CD4-positive, alpha-beta T cell treated with Interleukin-15 for 1 hour (primary cell): ENCODE measurements around the gene MRPS12.
"Not testable (repeated sequence)": the region's sequence is repeated elsewhere in the genome, so short reads cannot be mapped to it uniquely, and the experiment has no call there.

Experiments
- DNase-seq: peaks from one replicate; pipeline ENCODE4 v3.0.0-alpha.2; 2020

The MRPS12 gene

DNA sequence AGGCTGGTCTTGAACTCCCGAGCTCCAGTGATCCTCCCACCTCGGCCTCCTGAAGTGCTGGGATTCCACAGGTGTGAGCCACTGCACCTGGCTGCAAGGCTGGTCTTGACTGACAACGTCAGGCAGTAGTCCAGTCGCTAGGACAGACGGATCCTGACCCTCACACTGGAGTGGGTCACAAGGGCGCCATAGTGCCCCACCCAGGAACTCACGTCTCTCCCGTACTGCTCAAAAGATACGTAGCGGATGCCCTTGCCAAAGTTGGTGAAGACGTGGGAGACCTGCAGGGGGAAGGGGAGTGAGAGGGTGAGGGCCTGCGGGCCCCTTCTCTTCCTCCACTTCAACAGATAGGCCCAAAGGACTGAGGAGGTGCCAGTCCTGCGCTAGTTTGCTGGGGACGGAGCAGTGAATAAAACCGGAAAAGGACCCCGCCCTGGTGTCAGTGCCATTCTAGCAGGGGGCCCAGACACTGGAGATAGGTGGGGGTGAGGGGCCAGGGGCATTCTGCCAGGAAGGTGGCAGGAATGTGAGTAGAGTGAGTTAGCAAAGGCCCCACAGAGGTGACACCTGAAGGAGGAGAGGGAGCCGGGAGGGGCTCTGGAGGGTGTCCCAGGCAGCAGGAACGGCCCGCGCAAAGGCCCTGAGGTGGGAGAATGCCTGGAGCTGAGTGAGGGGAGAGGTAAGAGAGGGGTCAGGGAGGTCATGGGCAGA, 11.9 kb downstream of the MRPS12 start:
- DNase-seq = no peak

DNA sequence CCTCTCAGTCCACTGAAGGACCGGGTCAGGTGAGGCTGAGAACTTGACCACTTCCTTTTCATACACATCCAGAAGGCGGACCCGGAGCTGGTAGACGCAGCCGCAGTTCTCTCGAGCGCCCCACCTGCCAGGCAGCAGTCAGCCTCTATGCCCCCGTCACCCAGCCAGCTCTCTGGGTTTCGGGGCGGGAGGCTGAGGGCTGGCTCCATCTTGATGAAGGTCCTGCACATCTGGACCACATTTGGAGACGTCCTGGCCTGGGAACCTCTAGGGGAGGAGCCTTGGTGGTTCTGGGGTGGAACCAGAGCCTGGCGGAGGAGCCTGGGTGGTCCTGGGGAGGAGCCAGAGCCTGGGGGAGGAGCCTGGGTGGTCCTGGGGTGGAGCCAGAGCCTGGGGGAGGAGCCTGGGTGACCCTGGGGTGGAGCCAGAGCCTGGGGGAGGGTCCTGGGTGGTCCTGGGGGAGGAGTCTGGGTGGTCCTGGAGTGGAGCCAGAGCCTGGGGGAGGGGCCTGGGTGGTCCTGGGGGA, 14.3 kb downstream of the MRPS12 start:
- no peak for DNase-seq

DNA sequence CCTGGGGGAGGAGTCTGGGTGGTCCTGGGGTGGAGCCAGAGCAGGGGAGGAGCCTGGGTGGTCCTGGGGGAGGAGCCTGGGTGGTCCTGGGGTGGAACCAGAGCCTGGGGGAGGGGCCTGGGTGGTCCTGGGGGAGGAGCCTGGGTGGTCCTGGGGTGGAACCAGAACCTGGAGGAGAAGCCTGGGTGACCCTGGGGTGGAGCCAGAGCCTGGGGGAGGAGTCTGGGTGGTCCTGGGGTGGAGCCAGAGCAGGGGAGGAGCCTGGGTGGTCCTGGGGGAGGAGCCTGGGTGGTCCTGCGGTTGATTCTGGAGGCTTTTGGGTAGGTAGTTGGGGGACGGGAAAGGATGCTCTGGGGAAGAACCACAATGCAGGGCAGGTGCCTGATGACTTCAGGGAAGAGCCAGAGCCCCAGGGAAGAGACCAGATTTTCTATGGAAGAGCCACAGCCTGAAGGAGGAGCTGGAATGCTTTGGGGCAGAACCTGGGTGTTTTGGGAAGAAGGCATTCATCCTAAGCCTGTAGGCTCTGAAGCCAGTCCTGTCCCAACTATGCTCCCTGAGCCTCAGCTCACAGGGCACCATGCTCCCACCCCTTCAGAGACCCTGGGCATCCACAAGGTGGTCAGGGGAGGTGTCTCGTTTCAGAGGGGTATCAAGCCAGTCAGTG, 15.0 kb downstream of the MRPS12 start:
- no peak for DNase-seq

DNA sequence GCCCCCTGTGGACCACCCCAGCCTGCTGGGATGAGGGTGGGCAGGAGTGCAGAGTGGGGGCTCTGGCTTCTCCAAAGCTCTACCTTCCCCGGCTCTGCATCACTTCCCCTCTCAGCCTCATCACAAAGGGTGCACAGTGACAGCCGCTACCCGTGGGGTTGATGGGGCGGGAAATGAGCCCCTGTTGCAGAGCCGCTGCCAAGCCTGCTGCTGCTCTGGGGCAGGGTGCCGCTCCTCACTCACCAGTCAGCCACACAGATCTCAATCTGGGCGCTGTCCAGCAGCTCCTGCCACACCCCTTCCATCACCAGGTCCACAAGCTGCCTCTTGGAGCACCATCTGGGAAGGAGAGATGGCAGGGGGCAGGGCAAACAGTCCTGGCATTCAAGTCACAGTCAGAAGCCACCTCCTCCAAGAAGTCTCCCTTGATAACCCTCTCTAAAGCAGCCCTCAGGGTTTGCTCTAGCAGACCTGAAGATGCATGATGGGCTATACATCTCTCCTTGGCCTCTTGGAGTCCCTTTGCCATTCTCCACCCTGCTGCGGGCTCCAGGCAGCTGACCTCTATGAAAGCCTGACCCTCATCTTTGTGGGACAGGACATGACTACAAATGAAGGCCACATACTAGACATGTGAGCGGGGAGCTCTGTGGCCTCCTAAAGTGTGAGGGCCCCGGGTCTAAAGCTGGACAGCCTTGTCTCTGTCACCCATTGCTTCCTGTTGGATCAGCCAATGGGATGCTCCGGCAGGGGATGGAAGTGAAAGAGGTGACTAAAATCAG, 15.7 kb downstream of the MRPS12 start:
- DNase-seq = no peak

DNA sequence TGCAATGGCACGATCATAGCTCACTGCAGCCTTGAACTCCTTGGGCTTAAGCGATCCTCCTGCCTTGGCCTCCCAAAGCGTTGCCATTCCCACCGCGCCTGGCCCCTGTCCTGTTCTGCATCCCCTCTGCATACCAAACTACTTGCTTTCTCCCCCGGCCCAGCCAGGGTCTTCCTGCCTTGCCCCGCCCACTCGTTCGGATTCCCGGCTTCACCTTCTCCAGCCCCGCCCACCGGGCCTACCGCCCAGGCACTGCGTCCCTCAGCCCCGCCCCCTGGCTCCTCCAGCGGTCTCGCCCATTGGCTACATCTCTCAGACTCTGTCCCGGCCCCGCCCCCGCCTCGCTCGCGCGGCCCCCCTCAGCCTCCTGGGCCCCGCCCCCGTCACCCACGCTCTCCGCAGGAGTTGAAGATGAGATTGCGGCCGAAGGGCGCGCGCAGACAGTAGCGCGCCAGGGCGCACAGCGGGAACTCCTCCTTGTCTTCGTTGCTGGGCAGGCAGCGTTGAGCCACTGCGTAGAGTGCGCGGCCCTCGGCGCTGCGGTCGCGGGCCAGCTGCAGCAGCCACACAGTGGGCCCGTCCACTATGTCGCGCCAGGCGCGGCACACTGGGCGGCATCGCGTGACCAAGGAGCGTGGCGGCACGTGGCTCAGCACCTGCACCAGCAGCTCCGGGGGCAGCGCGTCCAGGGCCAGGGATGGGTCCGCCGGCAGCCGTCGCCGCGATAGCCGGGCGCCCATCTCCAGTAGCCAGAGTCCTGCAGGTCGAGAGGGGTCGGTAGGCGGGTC, 19.0 kb downstream of the MRPS12 start:
- DNase-seq = peak; percentile 85

DNA sequence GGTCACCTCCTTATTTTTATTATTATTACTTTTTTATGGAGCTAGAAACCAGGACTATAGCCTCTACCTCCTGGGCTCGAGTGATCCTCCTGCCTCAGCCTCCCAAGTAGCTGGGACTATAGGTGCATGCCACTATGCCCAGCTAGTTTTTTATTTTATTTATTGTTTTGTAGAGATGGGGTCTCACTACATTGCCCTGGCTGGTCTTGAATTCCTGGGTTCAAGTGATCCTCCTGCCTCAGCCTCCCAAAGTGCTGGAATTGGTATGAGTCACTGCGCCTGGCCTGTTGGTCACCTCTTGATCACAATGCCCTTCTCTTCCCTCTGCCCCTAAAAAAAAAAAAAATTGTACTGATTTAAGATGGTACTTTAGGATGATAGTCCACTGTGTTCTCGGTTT, 20.4 kb downstream of the MRPS12 start:
- no peak for DNase-seq

DNA sequence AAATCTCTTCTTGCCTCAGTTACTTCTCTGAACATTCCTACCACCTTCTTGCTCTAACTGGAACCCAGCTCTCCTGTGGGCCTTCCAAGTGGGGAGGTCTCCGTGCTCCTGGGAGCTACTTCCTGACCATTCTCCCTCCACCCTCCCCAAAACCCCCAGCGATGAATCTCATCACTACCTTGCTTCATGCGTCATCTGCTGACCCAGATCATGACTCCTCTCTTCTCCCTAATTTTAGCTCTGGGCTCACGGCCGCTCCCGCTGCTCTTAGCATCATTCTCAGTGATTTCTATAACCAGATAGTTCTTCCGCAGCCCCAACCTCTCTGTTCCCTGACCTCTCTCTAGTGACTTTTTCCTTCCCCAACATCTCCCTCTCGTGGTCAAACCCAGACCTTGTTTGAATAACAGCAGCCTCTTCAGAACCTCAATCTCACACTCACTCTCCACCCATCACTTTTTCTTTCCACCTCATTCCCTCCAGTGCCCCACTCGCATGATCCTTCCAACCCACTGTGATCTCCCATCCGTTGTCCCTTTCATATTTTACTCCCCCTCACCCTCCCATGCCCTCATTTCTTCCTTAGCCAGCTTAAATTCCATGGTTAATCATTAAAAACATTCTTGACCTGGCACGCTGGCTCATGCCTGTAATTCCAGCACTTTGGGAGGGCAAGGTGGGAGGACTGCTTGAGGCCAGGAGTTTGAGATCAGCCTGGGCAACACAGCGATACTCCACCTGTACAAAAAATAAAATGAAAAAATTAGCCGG, 21.8 kb downstream of the MRPS12 start:
- DNase-seq = no peak

DNA sequence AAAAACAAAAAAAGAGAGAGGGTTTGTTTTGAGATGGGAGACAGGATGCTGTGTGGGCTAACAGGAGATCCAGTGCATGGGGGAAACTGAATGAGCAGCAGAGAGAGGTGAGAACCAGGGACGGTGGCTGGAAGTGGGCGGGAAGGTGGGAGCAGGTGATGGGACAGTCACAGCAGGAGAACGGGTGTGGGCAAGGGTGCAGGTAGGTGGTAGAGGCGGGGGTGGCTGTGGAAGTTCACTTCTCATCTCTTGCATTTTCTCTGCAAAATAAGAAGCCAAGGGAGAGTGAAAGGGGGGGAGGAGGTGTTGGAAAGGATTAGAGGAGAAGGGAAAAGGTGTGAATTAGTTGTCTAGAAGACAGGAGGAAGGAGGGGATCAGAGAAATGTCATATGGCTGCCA, 22.9 kb downstream of the MRPS12 start:
- DNase-seq = no peak

DNA sequence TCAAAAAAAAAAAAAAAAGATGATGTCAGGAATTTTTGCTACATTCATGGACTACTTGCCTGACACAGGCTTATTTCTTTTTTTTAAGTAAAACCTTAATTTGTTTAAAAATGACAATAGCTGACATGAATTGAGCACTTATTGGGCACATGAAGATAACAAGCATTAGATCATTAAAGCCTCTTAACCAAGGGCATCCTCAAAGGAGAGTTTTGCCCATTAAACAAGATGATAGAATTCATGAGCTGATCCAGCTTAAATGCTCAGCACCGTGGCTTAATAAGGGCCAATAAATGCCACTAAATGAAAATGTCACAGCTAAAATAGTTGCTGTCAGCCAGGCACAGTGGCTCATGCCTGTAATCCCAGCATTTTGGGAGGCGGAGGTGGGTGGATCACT, 25.5 kb downstream of the MRPS12 start:
- no peak for DNase-seq

DNA sequence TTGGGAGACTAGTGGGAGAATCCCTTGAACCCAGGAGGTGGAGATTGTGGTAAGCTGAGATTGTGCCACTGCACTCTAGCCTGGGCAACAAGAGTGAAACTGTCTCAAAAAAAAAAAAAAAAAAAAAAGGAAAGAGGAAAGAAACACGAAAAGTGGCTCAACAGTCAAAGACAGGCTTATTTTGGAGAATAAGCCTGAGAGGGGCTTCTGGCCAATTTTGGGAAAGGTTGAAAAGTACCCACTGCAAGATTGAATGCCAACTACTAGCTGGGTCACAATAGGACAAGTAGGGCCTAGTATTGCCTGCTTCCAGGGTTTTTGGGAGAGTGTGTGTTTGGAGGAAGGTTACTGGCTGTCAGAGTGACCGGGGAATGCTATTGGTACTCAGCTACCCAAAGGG, 27.6 kb downstream of the MRPS12 start:
- DNase-seq = no peak

DNA sequence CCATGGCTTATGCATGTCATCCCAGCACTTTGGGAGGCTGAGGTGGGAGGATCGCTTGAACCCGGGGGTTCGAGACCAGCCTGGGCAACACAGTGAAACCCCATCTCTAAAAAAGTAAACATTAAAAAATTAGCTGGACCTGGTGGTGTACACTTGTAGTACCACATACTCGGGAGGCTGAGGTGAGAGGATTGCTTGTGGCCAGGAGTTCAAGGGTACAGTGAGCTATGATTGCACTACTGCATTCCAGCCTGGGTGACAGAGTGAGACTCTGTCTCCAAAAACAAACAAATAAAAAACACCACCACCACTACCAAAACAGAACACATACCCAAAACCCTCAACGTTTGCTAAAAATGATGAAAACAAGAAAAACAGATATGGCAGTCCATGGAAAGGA, 28.9 kb downstream of the MRPS12 start:
- DNase-seq = no peak

DNA sequence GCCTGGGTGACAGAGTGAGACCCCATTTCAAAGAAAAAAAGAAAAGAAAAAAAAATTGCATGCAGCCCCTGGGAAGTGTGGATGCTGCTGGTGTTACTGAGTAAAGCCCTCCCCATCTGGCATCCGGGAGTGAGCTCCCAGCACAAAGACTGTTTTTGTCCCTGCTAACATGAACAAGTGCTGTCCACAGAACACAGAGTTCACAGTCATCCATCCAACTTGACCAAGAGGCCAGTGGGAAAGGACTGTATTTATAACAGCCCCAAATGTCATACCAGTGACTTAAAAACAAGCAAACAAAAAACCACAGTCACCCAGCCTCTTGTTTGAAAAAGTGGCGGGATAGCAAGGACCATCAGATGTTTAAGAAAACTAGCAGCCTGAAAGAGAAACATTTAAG, 34.0 kb downstream of the MRPS12 start:
- no peak for DNase-seq

DNA sequence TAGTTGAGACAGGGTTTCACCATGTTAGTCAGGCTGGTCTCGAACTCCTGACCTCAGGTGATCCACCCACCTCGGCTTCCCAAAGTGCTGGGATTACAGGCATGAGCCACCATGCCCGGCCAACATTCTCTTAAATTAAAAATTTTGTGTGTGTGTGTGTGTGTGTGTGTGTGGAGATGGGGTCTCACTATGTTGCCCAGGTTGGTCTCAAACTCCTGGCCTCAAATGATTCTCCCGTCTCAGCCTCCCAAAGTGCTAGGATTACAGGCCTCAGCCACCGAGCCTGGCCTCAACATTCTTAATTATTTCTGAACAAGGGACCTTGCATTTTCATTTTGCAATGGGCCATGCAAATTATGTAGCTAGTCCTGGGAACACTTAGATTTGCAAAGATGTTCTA, 35.4 kb downstream of the MRPS12 start:
- DNase-seq = not testable (repeated sequence)

DNA sequence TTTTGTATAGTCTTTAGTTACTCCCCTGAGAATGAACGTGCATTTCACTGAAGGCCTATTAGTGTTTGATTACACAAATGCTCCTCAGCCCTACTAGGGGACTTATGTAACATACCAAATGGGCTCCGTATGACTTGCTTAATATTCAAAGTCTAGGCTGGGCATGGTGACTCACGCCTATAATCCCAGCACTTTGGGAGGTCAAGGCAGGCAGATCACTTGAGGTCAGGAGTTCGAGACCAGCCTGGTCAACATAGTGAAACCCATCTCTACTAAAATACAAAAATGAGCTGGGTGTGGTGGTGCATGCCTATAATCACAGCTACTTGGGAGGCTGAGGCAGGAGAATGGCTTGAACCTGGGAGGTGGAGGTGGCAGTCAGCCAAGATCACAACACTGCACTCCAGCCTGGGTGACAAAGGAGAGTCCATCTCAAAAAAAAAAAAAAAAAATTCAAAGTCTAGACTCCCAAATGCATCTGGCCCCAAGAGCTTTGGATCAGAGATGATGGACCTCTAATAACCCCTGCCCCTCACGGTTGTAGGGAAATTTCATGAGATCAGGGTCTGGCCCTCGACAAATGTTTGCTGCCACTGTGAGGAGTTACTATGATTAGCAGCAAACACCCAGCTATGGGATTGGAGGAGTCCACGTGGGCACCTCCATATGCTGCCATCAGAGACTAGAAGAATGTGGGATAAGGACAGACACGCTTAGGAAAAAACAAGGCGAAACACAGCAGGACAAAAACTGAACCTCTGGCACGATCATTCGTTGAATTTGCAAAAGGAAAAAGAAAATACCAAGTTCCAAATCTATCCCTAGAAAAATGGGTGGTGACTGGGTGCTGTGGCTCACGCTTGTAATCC, 40.2 kb downstream of the MRPS12 start:
- DNase-seq = no peak

DNA sequence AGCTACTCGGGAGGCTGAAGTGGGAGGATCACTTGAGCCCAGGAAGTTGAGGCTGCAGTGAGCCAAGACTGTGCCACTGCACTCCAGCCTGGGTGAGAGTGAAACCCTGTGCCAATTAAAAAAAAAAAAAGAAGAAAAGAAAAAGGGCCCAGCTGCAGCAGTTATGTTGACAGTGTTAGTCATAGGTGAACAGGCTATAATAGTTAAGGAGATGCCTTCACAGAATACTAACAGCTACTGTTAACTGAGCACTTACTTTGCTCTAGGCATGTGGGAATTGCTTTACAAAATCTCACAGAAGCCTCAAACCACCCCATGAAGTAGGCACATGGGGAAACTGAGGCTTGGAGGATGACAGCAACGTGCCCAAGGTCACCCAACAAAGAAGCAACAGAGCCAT, 40.9 kb downstream of the MRPS12 start:
- DNase-seq = no peak

DNA sequence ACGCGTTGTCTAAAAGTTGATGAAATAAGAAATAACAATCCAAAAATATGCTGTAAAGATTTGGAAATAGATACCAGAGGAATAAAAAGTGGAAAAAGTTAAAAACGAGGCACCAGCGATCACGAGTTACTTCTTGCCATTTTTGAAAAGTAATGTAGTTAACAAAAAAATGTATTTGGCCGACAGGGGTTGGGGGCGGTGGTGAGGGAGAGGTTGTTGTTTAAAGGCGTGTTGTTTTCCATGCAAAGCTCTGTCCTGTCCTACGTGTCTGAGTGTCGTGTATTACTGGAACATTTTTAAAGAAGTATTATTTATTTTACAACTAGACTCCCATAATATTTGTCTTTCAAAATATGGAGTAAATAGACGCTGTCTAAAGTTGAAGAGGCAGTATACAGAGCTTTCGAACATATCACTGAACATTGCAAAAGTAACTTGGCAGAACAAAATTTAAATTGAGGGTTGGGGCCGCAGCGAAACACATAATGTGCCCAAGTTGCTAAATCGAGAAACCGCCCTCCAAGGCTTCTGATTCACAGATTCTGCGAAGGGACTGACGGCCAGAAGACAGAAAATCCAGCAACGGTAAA, 44.0 kb downstream of the MRPS12 start:
- DNase-seq = no peak

DNA sequence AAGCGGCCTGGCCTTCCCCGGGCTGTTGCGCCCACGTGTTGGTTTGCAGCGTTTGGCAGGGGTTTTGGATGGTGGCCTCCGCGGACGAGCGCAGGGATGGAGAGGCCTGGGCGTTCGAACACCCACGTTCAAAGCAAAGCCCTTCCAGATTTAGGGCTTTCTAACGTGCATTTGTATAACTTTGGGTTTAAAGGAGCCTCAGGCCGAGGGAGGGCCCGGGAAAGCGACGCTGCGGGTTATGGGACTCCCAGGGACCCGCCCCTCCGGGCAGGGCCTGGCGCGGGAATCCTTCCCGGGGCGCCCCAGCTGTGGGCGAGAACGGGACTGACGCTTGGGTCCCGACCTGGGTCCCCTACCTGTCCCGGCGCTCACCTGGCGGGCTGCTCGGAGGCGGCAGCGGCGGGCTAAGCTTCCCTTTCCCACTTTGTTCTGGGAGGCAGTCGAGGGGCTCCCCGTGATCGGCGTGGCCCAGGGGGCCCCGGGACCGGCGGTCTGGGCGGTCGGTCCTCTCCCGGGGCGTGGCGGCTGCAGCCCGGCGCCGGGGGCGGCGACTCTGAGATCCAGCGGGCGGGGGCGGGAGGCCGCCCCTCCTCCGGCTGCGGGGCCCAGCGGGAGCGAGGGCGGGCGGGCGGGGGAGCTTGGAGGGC, 44.6 kb downstream of the MRPS12 start, which contains the start of gene FBXO17:
Gene FBXO17 (minus strand): TSS at position 529 of the 647 bp plus-strand sequence. CDS start 25,423 bp downstream, outside the sequence.
- no peak for DNase-seq

DNA sequence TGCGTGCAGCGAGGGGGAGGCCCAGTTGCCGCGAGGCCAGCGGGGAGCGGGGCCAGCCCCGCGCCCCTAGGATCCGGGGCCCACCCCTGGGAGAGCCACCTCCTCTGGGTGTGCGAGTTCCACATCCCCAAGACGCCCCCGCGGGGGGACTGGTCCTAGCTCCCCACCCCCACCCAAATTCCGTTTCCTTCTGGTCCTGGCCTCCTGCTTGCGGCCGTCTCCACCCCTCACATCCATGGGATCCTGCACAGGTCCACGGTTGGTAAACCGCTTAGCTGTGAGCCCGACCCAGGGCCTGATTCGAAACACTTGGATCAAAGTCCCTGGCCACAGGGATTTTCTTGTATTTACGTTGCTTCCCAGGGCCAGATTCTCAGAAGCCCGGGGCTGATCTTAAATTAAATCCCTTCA, 45.1 kb downstream of the MRPS12 start:
- no peak for DNase-seq

DNA sequence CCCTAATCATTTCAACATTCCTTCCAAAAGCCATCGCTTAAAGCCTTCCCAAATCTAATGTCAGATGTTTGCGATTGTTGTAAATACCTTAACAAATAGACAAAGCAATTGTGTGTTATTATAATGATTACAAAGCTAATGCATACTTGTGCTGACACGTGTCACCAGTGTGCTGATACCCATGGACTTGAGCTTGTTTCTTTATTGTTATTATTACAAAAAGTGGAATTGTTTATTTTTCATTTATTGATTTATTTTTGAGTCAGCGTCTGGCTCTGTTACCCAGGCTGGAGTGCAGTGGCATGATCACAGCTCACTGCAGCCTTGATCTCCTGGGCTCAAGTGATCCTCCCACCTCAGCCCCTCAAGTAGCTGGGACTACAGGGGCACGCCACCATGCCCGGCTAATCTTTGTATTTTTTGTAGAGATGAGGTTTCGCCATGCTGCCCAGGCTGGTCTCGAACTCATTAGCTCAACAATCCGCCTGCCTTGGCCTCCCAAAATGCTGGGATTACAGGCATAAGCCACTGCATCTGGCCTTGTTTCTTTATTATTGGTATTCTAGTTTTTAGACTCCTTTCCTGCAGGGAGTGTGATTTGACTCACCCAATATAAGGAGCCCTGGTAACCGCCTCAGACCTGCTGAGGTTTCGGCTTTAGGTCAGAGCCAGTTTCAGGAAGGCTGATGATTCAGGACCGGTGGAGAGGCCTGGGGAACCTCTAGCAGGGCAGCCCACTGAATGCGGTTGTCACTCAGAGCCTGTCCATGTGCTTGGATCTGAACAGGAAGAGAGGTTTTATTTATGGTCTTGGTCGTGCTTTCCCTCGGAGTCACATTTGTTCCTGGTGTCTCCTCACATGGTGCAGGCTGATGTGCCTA, 46.9 kb downstream of the MRPS12 start:
- DNase-seq = no peak
